OCI-LY3 (cell line): ENCODE results near the gene POU6F2.

Source experiments
- H2AFZ ChIP-seq: fragments of 200-600, 300-600 bp; shearing (Covaris generic); 2 replicates; pipeline ENCODE4 v1.6.0; 2014; ENCODE audit warnings: antibody characterized with exemption, low read depth, low read length
- H3K27ac ChIP-seq: fragments of 200-600, 300-600 bp; sonication (generic); 2 replicates; pipeline ENCODE4 v1.5.1; 2014; ENCODE audit warnings: mild to moderate bottlenecking, low read length, moderate library complexity, mixed read lengths
- H3K27me3 ChIP-seq: fragments of 200-600, 300-600 bp; sonication (generic); 2 replicates; pipeline ENCODE4 v1.6.1; 2014; ENCODE audit warnings: low read depth, low read length, mixed read lengths
- H3K36me3 ChIP-seq: fragments of 200-600, 300-600 bp; sonication (generic); replicated peaks from 2 replicates; pipeline ENCODE3; 2014; ENCODE audit warnings: low read depth, low read length, mixed read lengths
- H3K4me1 ChIP-seq: fragments of 300-600, 200-600 bp; sonication (generic); 2 replicates; pipeline ENCODE4 v1.6.1; 2014; ENCODE audit warnings: low read length, mixed read lengths
- H3K4me2 ChIP-seq: fragments of 200-600, 300-600 bp; sonication (generic); 2 replicates; pipeline ENCODE4 v1.6.1; 2014; ENCODE audit warnings: low read length, mixed read lengths
- H3K4me3 ChIP-seq: fragments of 300-600, 200-600 bp; sonication (generic); 2 replicates; pipeline ENCODE4 v1.5.1; 2014; ENCODE audit warnings: antibody characterized with exemption, mild to moderate bottlenecking, low read length, moderate library complexity
- H3K79me2 ChIP-seq: fragments of 300-600, 200-600 bp; shearing (Covaris generic); 2 replicates; pipeline ENCODE4 v1.6.1; 2014; ENCODE audit warnings: mild to moderate bottlenecking, low read length, mixed read lengths
- H3K9ac ChIP-seq: fragments of 300-600, 200-600 bp; shearing (Covaris generic); 2 replicates; pipeline ENCODE4 v1.6.0; 2014; ENCODE audit warnings: mild to moderate bottlenecking, low read length, moderate library complexity
- H3K9me3 ChIP-seq: fragments of 200-600, 300-600 bp; shearing (Covaris generic); 2 replicates; pipeline ENCODE4 v1.6.1; 2014; ENCODE audit warnings: low read length, mixed read lengths; ENCODE audit not compliant: insufficient read depth
- H4K20me1 ChIP-seq: fragments of 200-600, 300-600 bp; sonication (generic); 2 replicates; pipeline ENCODE4 v1.6.1; 2016; ENCODE audit warnings: low read length, mixed read lengths; ENCODE audit not compliant: insufficient read depth
- CTCF ChIP-seq: fragments of 200-600, 300-600 bp; sonication (generic); IDR thresholded peaks from 2 replicates; pipeline ENCODE4 v1.5.1; 2014; ENCODE audit warnings: antibody characterized with exemption, low read length, low read depth
- EZH2phosphoT487 ChIP-seq: fragments of 200-600 bp; shearing (Covaris generic); IDR thresholded peaks from 2 replicates; pipeline ENCODE4 v1.6.1; 2018; ENCODE audit warnings: antibody characterized with exemption, mixed run types, low read depth

Gene POU6F2

GRCh38 chr7:38977685-38978084 lies at the start of gene POU6F2:
Gene POU6F2, plus strand, starts transcription at chr7:38977909. Its CDS starts 45 bp downstream, at chr7:38977954.
- no peaks in the 10 kb centered on the region for H4K20me1 ChIP-seq
- no peak within 1 kb of the TSS for H3K9ac ChIP-seq
- H3K27ac ChIP-seq: no peak within 1 kb of the TSS

GRCh38 chr7:38928506-38928905 lies 49.2 kb upstream of the POU6F2 start:
- H4K20me1 ChIP-seq: no peaks in the 10 kb centered on the region
- H3K4me1 ChIP-seq: no peaks in the 10 kb centered on the region
- no peak overlapping the region for H3K4me3 ChIP-seq
- no peak overlapping the region for H2AFZ ChIP-seq
- H3K27ac ChIP-seq: no peak overlapping the region
- no peak overlapping the region for H3K9ac ChIP-seq
- no peaks in the 10 kb centered on the region for H3K36me3 ChIP-seq
- no peaks in the 10 kb centered on the region for H3K9me3 ChIP-seq
- TF ChIP-seq CTCF (no peak), EZH2phosphoT487 (no peak)
- H3K27me3 ChIP-seq: peaks cover 2% of the 10 kb centered on the region; the same call in 1 of the 2 replicates
- H3K4me2 ChIP-seq: no peak overlapping the region
- H3K79me2 ChIP-seq: no peaks in the 10 kb centered on the region

More at GRCh38 chr7:38977685-38978084, at the start of gene POU6F2:
- Histone ChIP-seq H3K36me3 (no peaks in the 10 kb centered on the region), H3K4me1 (no peaks in the 10 kb centered on the region), H3K4me3 (no peak within 1 kb of the TSS), H2AFZ (no peak within 1 kb of the TSS), H3K9me3 (no peaks in the 10 kb centered on the region), H3K4me2 (no peak within 1 kb of the TSS), H3K27me3 (peaks cover 28% of the 10 kb centered on the region), H3K79me2 (no peaks in the 10 kb centered on the region)
- no peak for TF ChIP-seq CTCF
- TF ChIP-seq EZH2phosphoT487: no peak

GRCh38 chr7:38929460-38930171 lies 48.1 kb upstream of the POU6F2 start:
- H3K4me2 ChIP-seq: no peak overlapping the region
- H3K79me2 ChIP-seq: no peaks in the 10 kb centered on the region
- H3K9me3 ChIP-seq: no peaks in the 10 kb centered on the region
- no peaks in the 10 kb centered on the region for H4K20me1 ChIP-seq
- H3K27ac ChIP-seq: no peak overlapping the region
- no peaks in the 10 kb centered on the region; the same call in 1 of the 2 replicates for H3K27me3 ChIP-seq
- no peak overlapping the region for H3K9ac ChIP-seq
- TF ChIP-seq EZH2phosphoT487 (no peak), CTCF (no peak)
- no peaks in the 10 kb centered on the region for H3K36me3 ChIP-seq
- no peak overlapping the region for H3K4me3 ChIP-seq
- no peak overlapping the region for H2AFZ ChIP-seq
- H3K4me1 ChIP-seq: no peaks in the 10 kb centered on the region

GRCh38 chr7:38932509-38933168 lies 45.1 kb upstream of the POU6F2 start:
- Histone ChIP-seq H3K9me3 (no peaks in the 10 kb centered on the region), H3K27ac (no peak overlapping the region), H3K4me1 (no peaks in the 10 kb centered on the region), H3K9ac (no peak overlapping the region), H3K4me3 (no peak overlapping the region), H2AFZ (no peak overlapping the region), H3K79me2 (no peaks in the 10 kb centered on the region), H3K27me3 (peaks cover 7% of the 10 kb centered on the region), H3K4me2 (peak overlapping the region; percentile 41), H4K20me1 (no peaks in the 10 kb centered on the region), H3K36me3 (no peaks in the 10 kb centered on the region)
- TF ChIP-seq EZH2phosphoT487: no peak
- TF ChIP-seq CTCF: peak; percentile 98
